SIG-M5 (cell line): ENCODE measurements around the gene SIK2.
"Not testable (repeated sequence)": the region's sequence is repeated elsewhere in the genome, so short reads cannot be mapped to it uniquely, and the experiment has no call there.

Source experiments
- DNase-seq: peaks from one replicate; lab custom pipeline; 2025; lab: John Stamatoyannopoulos, UW

The SIK2 gene

DNA sequence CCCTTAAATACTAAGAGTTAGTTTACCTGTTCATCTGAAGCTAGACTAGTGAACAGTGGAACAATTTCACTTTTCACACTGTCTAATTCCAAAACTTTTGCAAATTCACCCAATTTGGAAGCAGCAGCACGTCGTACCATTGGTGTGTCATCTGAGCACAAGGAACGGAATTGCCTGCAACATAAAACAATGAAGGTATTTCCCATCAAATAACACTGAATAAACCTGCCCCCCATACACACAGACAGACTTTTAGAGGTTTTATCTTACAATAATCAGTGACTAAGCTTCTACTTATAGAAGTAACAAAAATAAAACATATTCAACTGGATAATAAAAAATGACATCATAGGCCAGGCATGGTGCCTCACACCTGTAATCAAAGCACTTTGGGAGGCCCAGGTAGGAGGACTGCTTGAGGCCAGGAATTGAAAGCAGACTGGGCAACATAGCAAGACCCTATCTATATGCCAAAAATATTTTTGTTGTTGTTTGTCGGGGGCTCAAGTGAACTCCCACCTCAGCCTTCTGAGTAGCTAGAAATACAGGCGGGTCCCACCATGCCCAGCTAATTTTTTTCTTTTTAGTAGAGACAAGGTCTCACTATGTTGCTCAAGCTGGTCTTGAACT, 157.6 kb downstream of the SIK2 start:
- no peak for DNase-seq

DNA sequence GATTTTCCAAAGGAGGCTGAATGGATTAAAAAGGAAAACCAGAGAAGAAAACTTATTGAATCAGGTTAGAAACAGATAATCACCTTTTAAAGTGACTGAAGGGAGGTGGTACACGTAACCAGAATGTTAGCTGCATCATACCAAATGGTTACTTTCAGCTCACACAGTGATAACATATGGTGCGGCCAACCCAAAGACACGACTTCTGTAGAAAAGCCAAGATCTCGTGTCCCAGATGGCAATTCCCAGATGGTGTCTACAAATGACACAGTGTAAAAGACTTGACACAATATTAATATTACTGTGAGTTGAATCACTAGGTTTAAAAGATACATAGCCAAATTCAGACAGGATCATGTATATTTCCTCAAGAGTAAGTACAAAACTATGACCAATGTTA, 158.8 kb downstream of the SIK2 start:
- DNase-seq, result no peak

DNA sequence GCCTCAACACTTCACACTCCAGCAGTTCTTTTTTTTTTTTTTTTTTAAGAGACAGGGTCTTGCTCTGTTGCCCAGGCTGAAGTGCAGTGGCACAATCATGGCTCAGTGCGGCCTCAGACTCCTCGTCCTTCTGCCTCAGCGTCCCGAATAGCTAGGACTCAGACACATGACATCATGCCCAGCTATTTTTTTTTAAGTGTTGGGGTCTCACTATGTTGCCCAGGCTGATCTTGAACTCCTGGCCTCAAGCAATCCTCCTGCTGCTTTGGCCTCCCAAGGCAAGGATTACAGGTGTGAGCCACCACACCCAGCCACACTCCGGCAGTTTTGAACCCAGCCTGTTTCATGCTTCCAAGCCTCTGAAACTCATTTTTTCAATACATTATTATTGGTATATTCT, 160.3 kb downstream of the SIK2 start:
- no peak for DNase-seq

DNA sequence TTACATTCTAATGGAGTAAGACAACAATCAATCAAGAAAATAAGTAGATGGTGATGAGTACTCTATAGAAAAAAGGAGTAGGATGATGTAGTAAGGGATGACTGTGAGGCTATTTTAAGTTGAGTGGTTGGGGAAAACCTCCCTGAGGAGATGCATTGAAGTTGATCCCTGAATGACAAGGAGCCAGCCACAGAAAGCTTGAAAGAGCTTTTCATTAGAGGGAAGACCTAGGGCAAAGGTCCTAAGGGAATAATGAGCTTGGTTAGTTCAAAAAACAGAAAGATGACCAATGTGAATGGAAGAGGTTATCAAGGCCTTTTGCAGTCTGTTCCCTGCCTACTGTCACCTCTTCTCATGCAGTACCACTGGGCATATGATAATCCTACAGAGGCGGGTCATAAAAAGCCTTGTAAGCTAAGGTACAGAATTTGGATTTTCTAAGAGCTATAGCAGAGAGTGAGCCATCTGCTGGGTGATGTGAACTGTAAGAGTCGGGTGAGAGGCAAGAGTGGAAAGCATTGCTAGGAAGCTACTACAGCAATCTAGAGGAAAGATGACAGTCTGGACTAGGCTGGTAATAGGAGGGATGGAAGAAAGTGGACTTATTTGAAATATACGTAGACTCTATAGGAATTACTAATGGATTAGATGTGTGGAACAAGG, 160.9 kb downstream of the SIK2 start:
- no peak for DNase-seq

DNA sequence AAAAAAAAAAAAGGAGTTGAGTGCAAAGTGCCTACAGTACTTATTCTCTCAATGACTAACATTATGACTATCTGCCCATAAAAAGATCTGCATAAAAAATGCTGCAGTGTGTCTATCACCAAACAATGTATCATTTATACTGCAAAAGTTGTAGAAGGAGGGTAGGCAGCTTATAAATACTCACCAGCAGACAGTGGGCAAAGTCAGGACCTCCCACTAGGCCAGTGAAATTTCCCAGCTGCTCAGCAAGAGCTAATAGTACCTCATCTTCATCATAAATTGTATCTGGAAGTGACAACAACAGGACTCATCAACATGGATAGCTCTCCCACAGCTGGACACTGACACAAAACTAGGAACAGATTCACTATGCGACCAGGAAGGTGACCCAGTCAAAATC, 162.4 kb downstream of the SIK2 start:
- no peak for DNase-seq

DNA sequence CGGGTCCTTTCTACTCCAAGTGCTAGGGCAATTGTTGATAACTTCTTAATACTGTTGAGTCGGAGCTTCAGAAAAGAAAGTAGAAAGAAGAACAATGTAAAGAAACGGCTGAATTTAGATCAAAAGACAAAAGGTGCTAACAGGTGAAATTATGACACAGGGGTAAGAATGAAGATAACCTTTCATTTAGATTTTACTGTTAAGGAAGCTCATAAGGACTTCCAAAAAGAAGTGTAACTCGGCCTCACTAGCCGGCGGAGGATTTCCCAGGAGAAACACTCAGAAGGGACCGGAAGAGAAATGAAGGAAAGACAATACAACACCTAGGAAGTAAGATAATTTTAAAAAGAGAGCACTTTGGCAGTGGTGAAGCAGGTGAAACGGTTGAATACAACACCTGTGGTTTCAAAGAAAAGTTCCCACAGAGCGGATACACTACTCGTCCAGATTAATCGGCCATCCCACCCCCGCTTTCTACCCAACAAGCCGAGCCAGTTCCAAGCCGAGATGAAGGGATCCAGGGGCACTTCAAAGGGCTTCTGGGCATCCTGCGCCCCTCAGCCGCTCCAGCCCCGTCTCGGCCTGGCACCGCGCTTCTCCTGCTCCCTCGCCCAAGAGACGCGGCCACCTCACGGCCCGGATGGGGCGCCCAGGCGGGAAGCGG, 163.2 kb downstream of the SIK2 start:
- DNase-seq, result no peak

DNA sequence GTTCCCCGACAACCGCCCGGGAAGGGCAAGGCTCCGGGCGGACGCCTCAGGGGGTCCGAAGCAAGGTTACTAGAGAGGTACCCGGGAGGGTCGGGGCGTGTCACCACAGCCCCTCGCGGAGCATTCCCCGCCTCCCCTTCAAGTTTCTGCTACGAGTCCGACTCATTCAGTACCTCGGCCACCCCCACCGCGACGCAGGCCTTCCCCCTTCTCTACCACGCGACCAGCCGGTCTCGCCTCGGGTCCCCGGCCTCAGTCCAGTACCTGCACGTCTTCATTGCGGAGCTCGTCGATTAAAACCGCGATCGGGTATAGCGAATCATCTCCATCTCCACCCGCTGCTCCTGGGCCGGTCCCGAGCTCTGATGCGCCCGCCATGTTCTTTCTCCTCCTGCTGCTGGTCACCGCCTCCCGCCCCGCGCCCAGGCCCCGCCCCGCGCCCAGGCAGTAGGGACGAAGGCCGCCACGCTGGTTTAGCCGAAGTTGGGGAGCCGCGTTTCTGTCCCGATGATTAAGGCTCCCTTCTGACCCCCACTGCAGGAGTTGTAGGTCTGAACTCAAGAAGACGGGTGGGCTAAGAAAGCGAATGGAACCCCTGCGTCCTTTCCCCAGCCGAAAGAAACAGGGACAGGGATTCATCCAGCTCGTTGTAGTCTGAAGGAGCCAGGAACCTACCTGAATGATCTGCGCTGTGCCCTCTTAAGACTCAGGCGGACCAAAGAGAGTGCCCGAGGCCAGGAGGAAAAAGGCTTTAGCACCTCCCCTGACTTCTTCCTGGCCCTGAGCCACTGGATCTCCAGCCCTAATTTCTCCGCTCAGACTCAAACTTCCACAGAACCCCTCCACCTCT, 164.0 kb downstream of the SIK2 start, which contains the start of gene PPP2R1B:
Gene PPP2R1B, minus strand, starts transcription at position 406 of the 850 bp plus-strand sequence. Its CDS starts 28 bp downstream, at position 378.
- no peak for DNase-seq

DNA sequence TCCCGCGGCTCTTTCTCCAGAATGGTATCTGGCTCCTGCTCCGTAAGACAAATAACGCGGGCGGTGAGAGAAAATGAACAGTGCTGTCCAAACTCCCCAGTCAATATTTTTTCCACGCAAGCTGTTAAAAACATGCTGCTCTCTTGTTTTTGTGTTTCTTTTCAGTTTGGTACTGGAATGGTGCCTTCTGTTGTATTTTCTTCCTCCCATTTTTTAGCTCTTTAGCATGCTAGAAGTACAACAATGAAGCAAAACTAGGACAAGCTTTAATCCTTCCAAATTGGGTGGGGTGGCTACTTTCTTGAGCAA, 164.5 kb downstream of the SIK2 start:
- DNase-seq, result no peak

DNA sequence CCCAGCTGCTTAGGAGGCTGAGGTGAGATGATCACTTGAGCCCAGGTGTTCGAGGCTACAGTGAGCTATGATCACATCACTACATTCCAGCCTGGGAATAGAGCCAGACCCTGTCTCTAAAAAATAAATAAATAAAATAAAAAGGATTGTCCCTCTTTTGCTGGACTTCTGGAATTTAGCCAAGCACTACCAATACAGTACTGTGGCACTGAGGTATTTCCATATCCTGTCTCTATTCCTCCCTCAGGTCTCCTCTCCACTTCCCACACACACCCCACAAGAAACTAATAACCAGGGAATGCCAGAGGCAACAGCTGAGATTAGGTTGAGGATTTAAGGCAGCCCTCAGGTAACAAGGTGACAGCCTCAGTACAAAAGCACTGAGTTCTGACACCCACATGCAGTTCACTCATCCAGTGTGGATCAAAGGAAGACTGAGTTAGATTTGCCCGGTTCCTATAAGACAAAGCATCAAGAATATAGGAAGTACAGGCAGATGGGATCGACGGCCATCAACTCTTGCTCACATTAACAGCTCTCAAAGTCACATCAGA, 168.4 kb downstream of the SIK2 start:
- DNase-seq, result no peak

DNA sequence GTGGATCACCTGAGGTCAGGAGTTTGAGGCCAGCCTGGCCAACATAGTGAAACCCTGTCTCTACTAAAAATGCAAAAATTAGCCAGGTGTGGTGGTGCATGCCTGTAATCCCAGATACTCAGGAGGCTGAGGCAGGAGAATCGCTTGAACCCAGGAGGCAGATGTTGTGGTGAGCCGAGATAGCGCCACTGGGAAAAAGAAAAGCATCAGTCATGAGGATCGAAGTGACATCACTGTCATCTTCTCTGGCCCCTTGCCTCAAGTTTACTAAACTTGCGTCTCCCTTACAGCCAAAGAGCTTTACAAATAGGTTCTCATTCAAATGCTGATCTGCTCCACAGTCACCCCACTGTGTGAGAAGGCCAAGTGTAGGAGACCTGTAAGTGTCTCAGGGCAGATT, 169.0 kb downstream of the SIK2 start:
- DNase-seq, result not testable (repeated sequence)

DNA sequence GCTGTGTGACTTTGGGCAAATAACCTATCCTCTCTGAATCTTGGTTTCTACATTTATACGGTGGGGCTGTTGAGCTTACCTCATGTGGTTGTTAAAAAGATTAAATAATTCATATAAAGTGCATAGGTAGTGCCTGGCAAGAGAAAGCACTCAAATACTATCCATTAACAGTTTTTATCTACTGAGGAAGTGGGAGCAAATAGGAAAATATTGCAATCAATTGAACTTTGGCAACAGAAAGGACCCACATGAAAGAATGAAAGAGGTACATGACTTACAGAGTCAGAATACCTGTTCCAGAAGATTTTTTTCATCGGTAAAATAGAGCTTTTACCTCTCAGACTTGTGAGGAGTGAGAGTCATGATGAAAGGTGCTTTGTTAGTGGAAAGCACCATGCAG, 170.3 kb downstream of the SIK2 start:
- DNase-seq, result no peak

DNA sequence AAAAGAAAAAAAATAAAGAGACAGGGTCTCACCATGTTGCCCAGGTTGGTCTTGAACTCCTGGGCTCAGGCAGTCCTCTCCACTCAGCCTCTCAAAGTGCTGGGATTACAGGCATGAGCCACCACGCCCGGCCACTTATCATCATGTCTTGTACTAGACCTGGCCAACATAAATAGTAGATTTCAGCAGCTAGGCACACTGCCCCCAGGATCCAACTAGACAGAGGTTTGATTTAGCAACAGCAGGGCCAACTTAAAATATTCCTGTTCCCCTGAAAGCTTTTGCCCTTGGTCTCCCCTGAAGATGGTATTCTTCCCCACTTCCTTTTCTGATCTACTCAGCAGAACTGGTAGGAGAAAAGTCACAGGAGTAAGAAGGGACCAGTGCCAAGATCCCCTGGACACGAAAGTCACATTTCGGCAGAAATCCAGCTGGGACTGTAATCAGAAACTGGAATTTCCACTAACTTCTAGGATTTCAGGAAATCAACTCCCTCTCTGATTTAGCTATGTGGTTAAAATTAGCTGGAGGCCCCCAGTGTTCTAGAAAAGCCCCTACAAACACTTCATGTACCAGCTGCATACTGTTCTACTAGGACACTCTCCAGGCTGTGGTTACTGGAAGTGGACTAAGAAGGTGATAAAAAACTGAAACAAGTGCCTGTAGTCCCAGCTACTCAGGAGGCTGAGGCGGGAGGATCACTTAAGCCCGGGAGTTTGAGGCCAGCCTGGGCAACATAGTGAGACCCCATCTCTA, 172.9 kb downstream of the SIK2 start:
- DNase-seq, result no peak

DNA sequence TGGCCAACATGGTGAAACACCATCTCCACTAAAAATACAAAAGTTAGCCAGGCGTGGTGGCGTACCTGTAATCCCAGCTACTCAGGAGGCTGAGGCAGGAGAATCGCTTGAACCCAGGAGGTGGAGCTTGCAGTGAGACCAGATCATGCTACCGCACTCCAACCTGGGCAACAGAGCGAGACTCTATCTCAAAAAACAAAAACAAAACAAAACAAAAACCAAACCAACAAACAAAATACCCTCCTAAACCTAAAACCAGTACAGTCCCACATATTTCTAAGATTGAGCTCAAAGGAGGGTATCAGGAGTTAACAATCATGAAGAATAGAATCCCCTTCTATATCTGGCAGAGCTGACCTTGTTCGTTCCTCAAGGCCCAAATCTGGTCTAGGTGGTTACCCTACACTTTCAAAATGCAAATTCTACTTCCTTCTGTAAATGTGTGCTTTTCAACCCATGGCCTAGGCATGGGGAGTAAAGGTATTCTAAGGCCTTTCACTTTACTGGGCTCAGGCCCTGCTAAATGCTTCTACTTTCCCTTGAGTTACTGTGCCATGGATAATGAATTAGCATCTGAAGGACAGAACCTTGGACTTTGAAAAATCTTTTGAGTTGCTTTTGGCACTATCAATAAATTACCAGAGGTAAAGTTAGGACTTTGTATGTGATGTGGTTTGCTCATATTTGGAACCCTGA, 174.3 kb downstream of the SIK2 start:
- DNase-seq, result no peak

DNA sequence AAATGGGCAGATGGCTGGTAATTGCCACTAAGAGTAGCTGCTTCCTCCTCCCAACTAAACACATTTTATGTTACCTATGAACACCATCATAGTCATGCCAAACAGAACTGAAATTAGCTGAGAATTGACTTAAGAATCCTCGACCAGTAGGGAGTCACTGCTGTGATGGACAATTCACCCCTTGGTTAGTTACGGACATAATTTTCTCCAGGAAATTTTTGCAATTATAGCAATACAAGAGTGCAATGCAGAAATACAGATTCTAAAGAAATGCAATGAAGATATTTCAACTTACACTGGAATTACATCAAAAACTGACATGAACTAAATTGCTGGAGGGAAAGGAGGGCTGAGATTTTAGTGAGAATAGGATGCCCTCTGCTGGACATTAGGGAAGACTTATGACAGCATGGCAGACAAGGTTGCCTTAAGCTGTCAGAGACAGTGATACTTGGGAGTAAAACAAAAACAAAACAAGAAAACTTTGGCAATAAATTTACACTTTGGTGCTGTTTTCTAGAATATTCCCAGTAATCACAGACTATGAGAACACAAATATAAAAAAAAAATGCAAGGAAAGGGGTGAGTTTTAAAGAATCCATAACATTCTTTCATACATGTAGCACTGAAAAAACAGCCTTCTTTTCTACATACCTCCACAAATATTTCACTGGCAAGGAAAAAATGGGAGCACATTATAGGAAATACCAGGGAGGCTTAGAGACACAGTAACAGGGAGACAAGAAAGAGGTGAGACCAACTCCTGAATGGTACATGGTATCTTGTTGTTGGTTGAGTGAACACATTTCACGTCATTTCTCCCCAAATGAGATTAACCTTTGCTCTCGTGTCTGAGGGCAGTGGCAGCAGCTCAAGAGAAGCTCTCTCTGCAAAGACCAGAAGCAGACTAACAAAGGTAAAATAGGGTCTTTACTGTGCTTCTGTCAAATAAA, 175.1 kb downstream of the SIK2 start:
- DNase-seq, result no peak

DNA sequence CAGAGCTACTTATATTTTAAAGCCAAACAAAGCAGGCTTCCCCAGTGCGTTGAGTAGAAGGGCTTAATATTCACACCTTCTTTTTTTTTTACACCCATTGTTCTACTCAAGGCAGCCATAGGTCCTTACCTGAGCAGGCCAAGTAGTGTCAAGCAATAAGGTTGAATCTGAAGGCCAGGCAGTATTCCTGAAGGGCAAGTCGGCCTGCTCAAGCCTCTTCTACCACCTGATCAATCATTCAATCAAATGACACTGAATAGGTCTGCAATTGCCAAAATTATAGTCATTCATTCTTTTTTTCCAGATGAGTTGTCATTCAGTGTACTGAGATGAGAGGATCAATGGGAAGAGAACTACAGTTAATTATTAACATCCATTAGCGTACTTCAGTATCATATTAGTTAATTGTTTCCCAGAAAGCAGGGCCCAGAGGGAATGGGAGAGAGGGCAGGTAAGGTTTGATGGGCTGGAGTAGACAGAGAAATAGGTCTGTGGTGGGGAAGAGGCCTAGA, 175.9 kb downstream of the SIK2 start:
- DNase-seq, result no peak

DNA sequence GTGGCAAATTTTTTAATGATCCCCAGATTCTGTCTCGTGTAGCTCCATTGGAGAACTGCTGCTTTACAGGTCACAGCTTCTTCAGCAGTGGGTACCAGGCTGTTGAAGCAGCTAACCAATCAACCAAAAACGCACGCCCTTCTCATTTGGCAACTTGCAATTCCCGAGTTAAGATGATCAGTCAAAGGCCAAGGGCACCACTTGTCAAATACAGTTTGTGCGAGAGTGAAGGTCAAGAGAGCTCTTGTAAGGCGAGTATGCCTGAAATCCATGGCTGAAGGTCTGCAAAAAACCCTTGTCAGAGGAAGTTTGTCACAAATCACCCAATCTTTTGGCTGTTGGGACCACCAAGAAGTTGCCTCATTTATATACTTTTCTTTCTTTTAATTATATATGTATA, 176.9 kb downstream of the SIK2 start:
- DNase-seq, result no peak
